G401 (cell line): ENCODE results near the gene MAGEB1. TPM values are rescaled to one million over a fixed set of nuclear protein-coding genes. Genes with fewer than 3 reads are reported as not detected.

ENCODE experiments used
- DNase-seq: peaks from one replicate; pipeline ENCODE4 v3.0.0-alpha.2; 2015; ENCODE audit warnings: low spot score
- in situ Hi-C: cut with HindIII; loops from 2 replicates; pipeline ENCODE4 v1.10.0; 2016; ENCODE audit warnings: low sequenced_read_pairs, mixed read lengths
- total RNA-seq: library from RNA; depleted of rRNA; stranded (reverse); fragments of >200 nt; shearing (Covaris generic); gene quantifications from 2 replicates; pipeline ENCODE4 v1.2.3, GENCODE V29; 2014; rRNA removed

The MAGEB1 gene
- not detected in 2 replicates for total RNA-seq

GRCh38 chrX:30246769-30247489 lies at the start of gene MAGEB1:
Gene MAGEB1 (plus strand): TSS chrX:30247146. CDS start chrX:30250494, 3,348 bp downstream.
- in situ Hi-C loops: no loop called here

GRCh38 chrX:30212172-30212571 lies 34.8 kb upstream of the MAGEB1 start:
- no peak for DNase-seq
- in situ Hi-C loops: no loop called here

More at GRCh38 chrX:30246769-30247489, at the start of gene MAGEB1:
- no peak for DNase-seq

- no peak for DNase-seq
- in situ Hi-C loops: no loop called here
Measured at GRCh38 chrX:30215357-30215843, 31.5 kb upstream of the MAGEB1 start, which contains the start of gene MAGEB2. Gene MAGEB2 (plus strand): TSS chrX:30215563. CDS start chrX:30218581, 3,018 bp downstream.

GRCh38 chrX:30217465-30217864 lies 29.5 kb upstream of the MAGEB1 start:
- in situ Hi-C loops: no loop called here
- DNase-seq: no peak

GRCh38 chrX:30219372-30219771 lies 27.6 kb upstream of the MAGEB1 start:
- in situ Hi-C loops: no loop called here
- no peak for DNase-seq

- in situ Hi-C loops: no loop called here
Measured at GRCh38 chrX:30220661-30221060, 26.3 kb upstream of the MAGEB1 start.

GRCh38 chrX:30224536-30224935 lies 22.4 kb upstream of the MAGEB1 start:
- in situ Hi-C loops: no loop called here
- DNase-seq: no peak

More at GRCh38 chrX:30220661-30221060, 26.3 kb upstream of the MAGEB1 start:
- DNase-seq: no peak

GRCh38 chrX:30228526-30228925 lies 18.4 kb upstream of the MAGEB1 start:
- in situ Hi-C loops: no loop called here
- no peak for DNase-seq

GRCh38 chrX:30230395-30230794 lies 16.6 kb upstream of the MAGEB1 start, which contains the start of gene MAGEB3:
Gene MAGEB3 (plus strand): TSS chrX:30230657. CDS start chrX:30235925, 5,268 bp downstream.
- in situ Hi-C loops: no loop called here
- DNase-seq: no peak

GRCh38 chrX:30241724-30242415 lies 5.1 kb upstream of the MAGEB1 start, which contains the start of gene MAGEB4:
Gene MAGEB4 (plus strand): TSS chrX:30242000. CDS start chrX:30242136, 136 bp downstream.
- DNase-seq: no peak
- in situ Hi-C loops: no loop called here

- in situ Hi-C loops: no loop called here
- DNase-seq: no peak
Measured at GRCh38 chrX:30248854-30249253, 1.9 kb downstream of the MAGEB1 start.

GRCh38 chrX:30253257-30253656 lies 6.3 kb downstream of the MAGEB1 start:
- no peak for DNase-seq
- in situ Hi-C loops: no loop called here

GRCh38 chrX:30259927-30260326 lies 13.0 kb downstream of the MAGEB1 start:
- in situ Hi-C loops: no loop called here
- DNase-seq: no peak

GRCh38 chrX:30261012-30261411 lies 14.1 kb downstream of the MAGEB1 start:
- in situ Hi-C loops: no loop called here
- no peak for DNase-seq

- no peak for DNase-seq
- in situ Hi-C loops: no loop called here
Measured at GRCh38 chrX:30262763-30263162, 15.8 kb downstream of the MAGEB1 start.

GRCh38 chrX:30270639-30271038 lies 23.7 kb downstream of the MAGEB1 start:
- DNase-seq: no peak
- in situ Hi-C loops: no loop called here

GRCh38 chrX:30275498-30275897 lies 28.6 kb downstream of the MAGEB1 start:
- DNase-seq: no peak
- in situ Hi-C loops: no loop called here

- in situ Hi-C loops: no loop called here
- no peak for DNase-seq
Measured at GRCh38 chrX:30278365-30278764, 31.4 kb downstream of the MAGEB1 start.

- DNase-seq: no peak
- in situ Hi-C loops: no loop called here
Measured at GRCh38 chrX:30280428-30280827, 33.5 kb downstream of the MAGEB1 start.

- DNase-seq: no peak
- in situ Hi-C loops: no loop called here
Measured at GRCh38 chrX:30282527-30282926, 35.6 kb downstream of the MAGEB1 start.
